WI38 (cell line): ENCODE results near the gene TOM1L2.

Experiments
- H3K4me3 ChIP-seq: 2 replicates; pipeline ENCODE4 v1.5.1; 2011; ENCODE audit warnings: low read depth, mild to moderate bottlenecking, control low read depth, low read length
- CTCF ChIP-seq: IDR thresholded peaks from 2 replicates; pipeline ENCODE4 v1.5.1; 2012; ENCODE audit warnings: low read depth, mild to moderate bottlenecking, control low read depth, low read length

Gene TOM1L2

GRCh38 chr17:18015593-18015992 lies 43.4 kb upstream of the TOM1L2 start:
- no peak for TF ChIP-seq CTCF
- no peak overlapping the region for H3K4me3 ChIP-seq

- TF ChIP-seq CTCF, result no peak
Observed at GRCh38 chr17:18014006-18014405, 41.8 kb upstream of the TOM1L2 start.

DNA sequence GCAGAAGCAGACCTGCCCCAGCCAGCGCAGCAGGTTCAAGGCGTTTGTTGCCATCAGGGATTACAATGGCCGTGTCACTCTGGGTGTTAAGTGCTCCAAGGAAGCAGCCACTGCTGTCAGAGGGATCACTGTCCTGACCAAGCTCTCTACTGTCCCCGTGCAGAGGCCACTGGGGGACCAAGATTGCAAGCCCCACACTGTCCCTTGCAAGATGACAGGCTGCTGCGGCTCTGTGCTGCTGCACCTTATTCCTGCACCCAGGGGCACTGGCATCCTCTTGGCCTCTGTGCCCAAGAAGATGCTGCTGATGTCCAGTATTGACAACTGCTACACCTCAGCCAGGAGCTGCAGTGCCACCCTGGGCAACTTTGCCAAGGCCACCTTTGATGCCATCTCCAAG lies 39.1 kb upstream of the TOM1L2 start:
- TF ChIP-seq CTCF, result no peak

More at GRCh38 chr17:18014006-18014405, 41.8 kb upstream of the TOM1L2 start:
- H3K4me3 ChIP-seq, result no peak overlapping the region

DNA sequence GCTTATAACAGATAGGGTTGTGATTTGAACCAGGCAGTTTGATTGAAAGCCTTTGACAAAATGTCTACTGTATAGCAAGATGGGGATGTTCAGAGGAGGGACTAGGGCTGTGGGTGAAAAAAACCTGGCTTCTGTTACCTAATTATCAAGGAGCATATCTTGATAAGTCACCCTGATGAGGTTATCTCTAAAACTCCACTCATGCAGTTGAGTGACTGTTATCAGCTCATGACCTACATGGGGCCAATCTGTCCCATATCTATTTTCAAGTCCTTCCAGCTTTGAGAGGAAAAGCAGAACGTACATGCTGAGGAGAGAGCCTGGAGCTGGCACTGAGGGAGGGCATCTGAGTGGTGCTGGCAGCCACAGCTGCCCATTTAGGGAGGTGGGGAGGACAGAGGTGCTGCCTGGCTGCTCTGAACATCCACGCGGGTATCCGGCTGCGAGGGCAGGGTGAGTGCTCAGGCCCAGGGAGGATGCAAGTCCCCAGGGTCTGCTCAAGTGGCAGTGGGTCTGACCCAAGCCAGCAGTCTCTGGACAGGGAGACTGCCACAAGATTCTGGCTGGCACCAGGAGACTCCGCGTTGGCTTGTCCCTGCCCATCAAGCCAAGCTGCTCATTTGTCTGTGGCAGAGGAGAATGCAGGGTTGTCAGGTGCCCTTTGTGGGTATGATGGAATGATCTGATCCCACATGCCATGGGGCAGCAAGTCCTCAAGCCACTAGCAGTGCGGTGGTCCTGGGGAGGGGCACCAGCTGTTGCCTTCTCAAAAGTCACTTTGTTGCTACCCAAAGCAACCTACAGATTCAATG lies 37.6 kb upstream of the TOM1L2 start:
- no peak for TF ChIP-seq CTCF
- H3K4me3 ChIP-seq, result no peak overlapping the region

More for the DNA sequence above, 39.1 kb upstream of the TOM1L2 start:
- H3K4me3 ChIP-seq, result no peak overlapping the region

DNA sequence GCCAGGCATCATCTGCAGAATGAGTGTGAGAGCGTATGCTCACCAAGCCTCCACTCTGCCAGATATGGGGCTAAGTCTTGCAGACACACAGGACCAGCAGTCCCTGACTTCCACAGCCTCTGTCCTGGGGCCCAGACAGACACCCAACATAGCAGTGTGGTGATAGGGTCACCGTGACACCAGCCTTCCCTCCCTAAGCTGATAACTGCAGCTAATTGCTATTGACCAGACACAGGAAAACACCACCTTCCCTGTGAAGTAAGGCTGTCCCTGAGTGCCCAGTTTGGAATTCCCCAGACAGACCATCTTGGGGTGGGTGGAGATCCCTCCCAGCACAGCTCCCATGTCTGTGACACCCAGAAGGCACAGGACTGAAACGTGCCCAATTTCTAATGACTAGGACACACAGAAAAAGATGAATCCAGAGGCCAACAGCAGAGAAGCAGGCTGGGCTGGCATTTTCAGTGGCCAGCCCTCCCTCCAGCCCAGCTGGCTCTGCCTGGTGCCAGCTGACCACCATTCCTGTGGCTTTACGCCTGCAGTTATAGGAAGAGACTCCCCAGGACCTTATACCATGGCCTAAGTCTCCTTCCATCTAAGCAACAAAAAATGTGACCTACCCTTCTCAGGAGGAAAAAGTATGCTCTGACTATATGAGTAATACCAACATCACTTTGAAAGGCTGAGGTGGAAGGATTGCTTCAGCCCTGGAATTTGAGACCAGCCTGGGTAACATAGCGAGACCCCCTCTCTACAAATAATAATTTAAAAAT lies 36.5 kb upstream of the TOM1L2 start:
- no peak overlapping the region for H3K4me3 ChIP-seq
- TF ChIP-seq CTCF, result no peak

GRCh38 chr17:18006495-18007239 lies 34.5 kb upstream of the TOM1L2 start:
- TF ChIP-seq CTCF, result no peak
- no peak overlapping the region for H3K4me3 ChIP-seq
